ENCODE data around the gene FAM114A2. TPM values are rescaled to one million over a fixed set of nuclear protein-coding genes. Genes with fewer than 3 reads are reported as not detected.

Gene FAM114A2
- polyA plus RNA-seq, 1 donor (not counting 4 experiments of a cell fraction or from before 2014, with no cell fraction given), result 16.3 TPM

- Histone ChIP-seq H3K4me3 (ENCODE audit: control insufficient read depth in 2 of 3, extremely low read depth in 1 of 3, insufficient read depth in 2 of 3, low read depth in 1 of 3, low read length in 3 of 3) (no peak overlapping the region), H3K9ac (ENCODE audit: control insufficient read depth, extremely low read depth, insufficient read depth, low read length) (no peak overlapping the region), H3K9me1 (ENCODE audit: control insufficient read depth, extremely low read depth, insufficient read depth, low read length) (no peaks in the 10 kb centered on the region), H3K4me1 (ENCODE audit: control insufficient read depth, extremely low read depth, insufficient read depth, low read length) (no peaks in the 10 kb centered on the region), H3K9me3 (ENCODE audit: control insufficient read depth, low read depth, low read length) (no peaks in the 10 kb centered on the region), H3K36me3 (ENCODE audit: control insufficient read depth in 2 of 2, extremely low read depth in 1 of 2, insufficient read depth in 2 of 2, low read length in 2 of 2) (peaks cover 0 to 5% of the 10 kb centered on the region in 2 experiments), H3K27ac (ENCODE audit: control insufficient read depth, insufficient read depth, low read length) (no peak overlapping the region), H4K20me1 (ENCODE audit: control insufficient read depth, extremely low read depth, insufficient read depth, low read length) (no peaks in the 10 kb centered on the region), H3K27me3 (ENCODE audit: control insufficient read depth, extremely low read depth, insufficient read depth, low read length) (no peaks in the 10 kb centered on the region), H3K4me2 (ENCODE audit: control insufficient read depth, extremely low read depth, insufficient read depth, low read depth, low read length) (no peak overlapping the region), H3K79me2 (ENCODE audit: control insufficient read depth, insufficient read depth, low read length) (no peaks in the 10 kb centered on the region), H2AFZ (ENCODE audit: control insufficient read depth, low read length) (no peak overlapping the region)
- no peak for TF ChIP-seq EZH2 (IDR thresholded peaks at IDR 0.05; ENCODE audit: low read length)
- no peak for TF ChIP-seq CTCF (optimal IDR thresholded peaks at IDR 0.05 in 1 of 3, IDR thresholded peaks at IDR 0.05 in 1 of 3, conservative IDR thresholded peaks at IDR 0.05 in 1 of 3; ENCODE audit: extremely low read depth in 1 of 3, insufficient read depth in 2 of 3, low read length in 3 of 3)
- DNase-seq (ENCODE audit: low read depth, low spot score), result no peak
- dilution Hi-C loops (cut with MboI; ENCODE audit: extremely low pct_ligation_motif_present, low sequenced_read_pairs), result no loop called here
- FAIRE-seq, result no peak
Observed at GRCh38 chr5:154010660-154011059, 28.1 kb downstream of the FAM114A2 start.

- DNase-seq (ENCODE audit: low read depth, low spot score) (no peak), FAIRE-seq (no peak)
- TF ChIP-seq CTCF (optimal IDR thresholded peaks at IDR 0.05 in 1 of 3, IDR thresholded peaks at IDR 0.05 in 1 of 3, conservative IDR thresholded peaks at IDR 0.05 in 1 of 3; ENCODE audit: extremely low read depth in 1 of 3, insufficient read depth in 2 of 3, low read length in 3 of 3), result no peak
- no peak for TF ChIP-seq EZH2 (IDR thresholded peaks at IDR 0.05; ENCODE audit: low read length)
- H3K79me2 ChIP-seq (ENCODE audit: control insufficient read depth, insufficient read depth, low read length), result no peaks in the 10 kb centered on the region
- dilution Hi-C loops (cut with MboI; ENCODE audit: extremely low pct_ligation_motif_present, low sequenced_read_pairs), result no loop called here
- H3K9me3 ChIP-seq (ENCODE audit: control insufficient read depth, low read depth, low read length), result no peaks in the 10 kb centered on the region
- no peaks in the 10 kb centered on the region for H3K4me1 ChIP-seq (ENCODE audit: control insufficient read depth, extremely low read depth, insufficient read depth, low read length)
- H3K9me1 ChIP-seq (ENCODE audit: control insufficient read depth, extremely low read depth, insufficient read depth, low read length), result no peaks in the 10 kb centered on the region
- no peaks in the 10 kb centered on the region for H4K20me1 ChIP-seq (ENCODE audit: control insufficient read depth, extremely low read depth, insufficient read depth, low read length)
- H3K27me3 ChIP-seq (ENCODE audit: control insufficient read depth, extremely low read depth, insufficient read depth, low read length), result no peaks in the 10 kb centered on the region
- no peak overlapping the region for H3K9ac ChIP-seq (ENCODE audit: control insufficient read depth, extremely low read depth, insufficient read depth, low read length)
- no peak overlapping the region for H2AFZ ChIP-seq (ENCODE audit: control insufficient read depth, low read length)
- peaks cover 0 to 4% of the 10 kb centered on the region in 2 experiments for H3K36me3 ChIP-seq (ENCODE audit: control insufficient read depth in 2 of 2, extremely low read depth in 1 of 2, insufficient read depth in 2 of 2, low read length in 2 of 2)
- H3K4me3 ChIP-seq (ENCODE audit: control insufficient read depth in 2 of 3, extremely low read depth in 1 of 3, insufficient read depth in 2 of 3, low read depth in 1 of 3, low read length in 3 of 3), result no peak overlapping the region
- no peak overlapping the region for H3K27ac ChIP-seq (ENCODE audit: control insufficient read depth, insufficient read depth, low read length)
- H3K4me2 ChIP-seq (ENCODE audit: control insufficient read depth, extremely low read depth, insufficient read depth, low read depth, low read length), result no peak overlapping the region
Observed at GRCh38 chr5:154005648-154006047, 33.1 kb downstream of the FAM114A2 start.

All from keratinocyte (primary cell).